HG03460 (cell line): ENCODE measurements around the gene SVBP.
"Not testable (repeated sequence)": the region's sequence is repeated elsewhere in the genome, so short reads cannot be mapped to it uniquely, and the experiment has no call there.

Experiments used
- ATAC-seq: cut with Tn5 transposase; IDR thresholded peaks from one replicate; pipeline ENCODE4 v1.9.1; 2021; ENCODE audit not compliant: unreplicated experiment

The SVBP gene

DNA sequence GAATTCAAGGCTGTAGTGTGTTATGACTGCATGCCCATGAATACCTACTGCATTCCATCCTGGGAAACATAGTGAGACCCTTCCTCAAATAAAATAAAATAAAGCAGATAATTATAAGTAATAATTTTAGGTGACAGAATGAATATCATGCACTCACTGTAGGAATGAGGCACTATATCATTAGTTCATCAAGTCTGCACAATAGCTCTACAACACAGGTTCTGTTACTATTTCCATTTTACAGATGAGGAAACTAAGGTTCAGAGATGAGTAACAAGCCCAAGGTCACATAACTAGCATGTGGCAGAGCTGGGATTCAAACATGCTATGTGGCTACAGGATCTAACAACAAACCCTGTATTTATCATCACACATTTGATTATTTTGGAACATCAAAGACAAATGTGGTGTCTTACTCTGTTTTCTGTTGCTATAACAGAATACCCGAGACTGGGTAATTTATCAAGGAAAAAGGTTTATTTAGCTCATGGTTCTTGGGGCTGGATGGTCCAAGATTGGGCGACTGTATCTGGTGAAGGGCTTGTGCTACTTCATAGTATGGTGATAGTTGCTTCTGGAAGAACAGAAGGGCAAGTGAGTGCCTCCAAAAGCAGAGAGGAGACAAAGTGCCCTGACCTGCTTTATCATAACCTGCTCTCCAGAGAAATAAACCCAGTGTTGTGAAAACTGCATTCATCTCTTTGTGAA, 24.4 kb upstream of the SVBP start:
- ATAC-seq, result no peak

DNA sequence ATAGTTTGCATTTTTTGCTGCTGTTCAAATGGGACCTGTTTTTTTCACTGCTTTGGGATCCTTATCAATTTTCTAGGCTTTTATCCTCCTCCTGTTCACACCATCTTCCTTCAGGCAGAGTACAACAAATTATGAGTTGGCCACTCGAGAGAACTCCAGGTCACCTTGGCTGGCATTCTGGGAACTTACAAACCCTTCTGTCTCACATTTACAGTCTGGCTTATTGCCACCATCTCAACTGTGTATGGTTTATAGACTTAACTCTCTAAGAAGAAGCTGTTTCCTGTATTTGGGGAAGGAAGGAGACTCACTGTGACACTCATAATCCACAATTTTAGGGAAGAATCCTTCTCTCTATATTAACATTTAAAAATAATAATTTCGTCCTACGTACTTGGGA, 23.8 kb upstream of the SVBP start:
- no peak for ATAC-seq

DNA sequence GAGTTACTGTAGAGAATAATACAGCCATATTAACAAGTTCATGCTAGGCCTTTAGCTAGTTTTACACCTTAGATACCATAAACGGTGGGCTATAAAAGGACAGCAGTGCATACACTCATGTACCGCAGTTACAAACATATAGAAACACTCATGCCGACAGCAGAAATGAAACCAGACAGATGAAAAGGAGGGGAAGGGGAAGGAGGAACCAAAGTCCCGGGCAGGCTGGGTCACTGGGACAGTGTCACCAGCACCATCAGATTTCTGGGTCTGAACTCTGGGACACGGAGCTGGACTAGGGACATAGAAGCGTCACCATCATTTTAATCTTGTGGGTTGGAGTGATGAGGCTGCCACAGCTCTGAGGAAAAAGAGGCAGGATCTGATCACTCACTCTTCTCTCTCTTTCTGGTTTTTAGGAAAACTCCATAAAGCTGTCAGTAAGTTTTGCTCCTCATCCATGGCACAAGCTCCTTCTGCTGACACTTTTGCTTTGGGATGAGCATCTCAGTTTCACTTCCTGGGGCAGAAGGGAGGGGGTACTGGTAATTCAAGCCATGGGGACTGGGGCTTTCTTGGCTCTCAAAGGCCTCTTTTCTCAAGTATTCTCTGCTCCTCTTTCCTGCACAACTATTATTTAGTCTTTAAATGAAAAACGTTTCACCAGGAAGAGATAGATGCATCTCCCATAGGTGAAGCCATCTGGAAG, 21.4 kb upstream of the SVBP start:
- no peak for ATAC-seq

DNA sequence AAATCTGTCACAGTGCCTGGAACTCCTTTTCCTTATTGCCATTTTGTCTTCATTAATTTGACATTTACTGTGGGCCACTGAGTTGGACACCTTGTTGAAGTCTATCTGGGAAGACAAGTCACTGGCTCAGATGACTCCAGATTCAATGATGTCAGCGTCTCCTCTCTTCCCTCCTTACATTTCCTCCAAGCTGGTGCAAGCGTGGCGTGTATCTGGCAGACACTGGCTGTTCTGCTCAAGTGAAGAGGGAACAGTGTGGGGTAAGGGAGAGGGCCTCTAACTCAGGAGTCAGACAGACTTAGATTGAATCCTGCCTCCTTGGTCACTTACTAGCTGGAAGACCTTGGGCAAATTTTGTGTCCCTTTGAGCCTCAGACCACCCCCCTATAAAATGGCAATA, 20.5 kb upstream of the SVBP start:
- ATAC-seq, result no peak

DNA sequence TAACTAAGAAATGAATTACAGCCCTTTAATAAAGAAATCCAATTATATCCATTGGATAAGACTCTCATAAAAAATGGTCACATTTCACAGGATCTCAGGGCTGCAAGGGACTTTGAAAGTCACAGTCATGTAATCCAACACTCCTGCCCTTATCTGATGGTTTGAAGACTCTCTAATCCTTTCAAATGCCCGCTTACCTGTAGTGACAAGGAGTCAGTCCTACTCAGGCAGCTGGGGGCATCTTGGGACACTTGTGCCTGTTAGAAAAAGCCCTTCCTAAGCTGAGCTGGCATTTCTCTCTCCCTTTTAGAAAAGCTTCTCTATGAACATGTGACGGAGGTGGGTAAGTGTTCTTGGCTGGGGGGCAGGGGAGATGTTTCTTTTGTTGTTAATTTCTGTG, 18.2 kb upstream of the SVBP start:
- no peak for ATAC-seq

DNA sequence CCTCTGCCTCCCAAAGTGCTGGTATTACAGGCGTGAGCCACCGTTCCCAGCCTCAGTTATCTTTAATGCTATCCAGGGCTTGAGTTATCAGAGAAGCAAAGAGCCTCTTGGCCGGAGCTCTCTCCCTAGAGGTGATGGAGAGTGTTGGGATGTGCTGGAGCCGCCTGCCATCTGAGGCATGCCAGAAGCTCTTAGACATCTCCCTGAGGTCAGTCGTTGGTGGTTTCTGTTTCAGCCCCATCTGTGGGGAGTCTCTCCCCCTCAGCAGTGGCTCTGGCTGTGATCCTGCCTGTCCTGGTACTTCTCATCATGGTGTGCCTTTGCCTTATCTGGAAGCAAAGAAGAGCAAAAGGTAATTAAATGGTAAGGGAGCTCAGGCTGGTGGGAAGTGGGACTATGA, 17.6 kb upstream of the SVBP start:
- ATAC-seq, result no peak

DNA sequence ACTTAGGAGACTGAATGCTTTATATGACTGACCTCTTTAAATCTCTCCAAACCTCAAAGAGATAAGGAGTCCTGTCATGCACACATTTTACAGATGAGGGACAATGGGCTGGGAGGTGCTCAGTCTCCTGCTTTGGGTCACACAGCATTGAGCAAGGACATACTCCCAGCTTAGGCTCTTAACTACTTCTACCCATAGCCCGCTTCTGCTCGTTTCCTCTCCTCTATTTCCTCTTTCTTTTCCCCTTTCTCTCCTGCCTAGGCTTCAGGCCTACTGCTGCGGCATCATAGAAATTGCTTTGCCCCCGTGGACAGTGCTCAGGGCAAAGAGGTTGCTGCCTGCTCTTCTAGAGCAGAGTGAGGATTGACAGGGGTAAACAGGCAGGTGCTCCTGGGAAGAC, 16.8 kb upstream of the SVBP start:
- ATAC-seq, result no peak

DNA sequence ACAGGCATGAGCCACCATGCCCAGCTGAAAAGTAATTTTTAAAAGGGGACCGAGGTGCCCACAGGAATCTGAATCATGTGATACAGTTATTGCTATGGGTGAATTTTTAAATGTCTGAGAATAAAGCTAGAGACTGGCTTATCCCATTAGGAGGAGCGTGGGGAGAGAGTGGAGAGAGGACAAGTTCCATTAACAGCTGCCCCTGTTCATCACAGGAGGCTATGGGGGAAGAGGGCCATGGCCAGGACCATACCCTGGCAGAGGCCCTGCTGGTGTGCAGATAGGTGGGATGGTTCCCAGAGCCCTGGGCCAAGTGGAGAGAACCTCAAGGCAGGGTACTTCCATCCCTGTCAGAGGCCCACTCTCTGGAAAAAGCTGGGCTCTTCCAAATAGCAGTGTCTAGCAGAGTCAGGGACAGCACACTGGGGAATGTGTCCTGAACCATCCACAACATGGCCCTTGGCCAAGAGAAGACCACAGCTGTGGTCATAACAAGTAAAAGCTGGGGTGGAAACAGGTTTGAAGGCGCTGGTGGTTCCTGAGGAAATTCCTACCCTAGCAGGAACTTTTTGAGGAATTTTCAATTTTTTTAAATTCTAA, 15.5 kb upstream of the SVBP start:
- no peak for ATAC-seq

DNA sequence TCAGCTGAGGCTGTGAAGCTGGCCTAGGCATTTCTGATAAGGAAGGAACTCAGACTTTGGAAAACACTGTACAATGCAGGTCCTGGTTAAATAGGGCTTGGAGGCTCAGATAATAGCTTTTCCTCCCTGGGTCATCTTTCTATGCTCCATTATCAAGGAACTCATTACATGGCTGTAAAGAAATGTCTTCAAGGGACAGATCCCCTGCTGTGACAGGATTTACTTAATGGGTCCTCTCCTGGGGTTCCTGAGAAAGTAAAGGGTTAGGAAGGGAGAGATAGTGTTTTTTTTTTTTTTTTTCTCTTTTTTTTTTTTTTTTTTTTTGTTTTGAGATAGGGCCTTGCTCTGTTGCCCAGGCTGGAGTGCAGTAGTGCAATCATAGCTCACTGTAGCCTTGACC, 14.1 kb upstream of the SVBP start:
- ATAC-seq, result no peak

DNA sequence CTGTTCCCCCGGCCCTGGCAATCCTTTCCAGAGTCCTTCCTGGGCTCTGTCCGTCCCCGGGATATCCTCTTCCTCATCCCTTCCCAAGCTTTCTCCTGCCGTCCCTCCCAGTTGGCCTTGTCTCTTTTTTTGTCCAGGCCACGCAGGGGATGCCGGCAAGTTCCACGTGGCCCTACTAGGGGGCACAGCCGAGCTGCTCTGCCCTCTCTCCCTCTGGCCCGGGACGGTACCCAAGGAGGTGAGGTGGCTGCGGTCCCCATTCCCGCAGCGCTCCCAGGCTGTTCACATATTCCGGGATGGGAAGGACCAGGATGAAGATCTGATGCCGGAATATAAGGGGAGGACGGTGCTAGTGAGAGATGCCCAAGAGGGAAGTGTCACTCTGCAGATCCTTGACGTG, 13.4 kb upstream of the SVBP start:
- ATAC-seq, result no peak

DNA sequence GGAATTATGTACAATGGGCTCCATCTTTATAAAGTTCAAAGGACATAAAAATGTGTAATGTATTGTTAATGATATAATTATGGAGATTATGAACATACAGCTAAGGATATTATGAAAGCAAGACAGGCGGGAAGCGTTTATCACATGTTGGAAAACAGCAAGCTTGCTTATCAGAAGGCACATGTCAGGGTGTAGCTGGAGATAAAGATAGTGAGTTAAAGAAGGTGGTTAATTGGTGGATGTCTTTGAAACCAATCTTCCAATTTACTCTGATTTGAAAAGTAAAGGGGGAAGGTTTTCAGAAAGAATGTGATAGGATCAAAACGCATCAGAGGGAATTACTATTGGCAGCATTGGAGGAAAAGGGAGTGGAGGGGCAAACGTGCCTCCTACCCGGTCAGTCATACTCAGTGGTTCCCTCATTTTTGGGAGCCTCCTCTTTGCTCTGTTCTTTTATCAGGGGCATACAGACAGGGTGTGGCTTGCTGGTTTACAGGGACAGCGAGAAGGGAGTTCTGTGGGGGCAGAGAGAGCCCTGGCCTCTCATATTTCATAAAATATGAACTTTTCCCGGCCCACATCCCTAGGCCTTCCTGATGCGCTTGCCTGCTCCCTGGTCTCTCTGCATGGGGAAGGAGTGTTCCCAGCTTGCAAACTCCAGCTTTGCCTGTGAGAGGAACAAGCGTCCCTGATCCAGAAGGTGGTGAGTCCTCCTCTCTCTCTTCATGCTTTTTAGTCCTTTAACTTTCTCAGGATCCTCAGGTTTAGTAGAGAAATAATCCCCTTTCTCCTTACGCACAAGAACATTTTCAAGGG, 8.0 kb upstream of the SVBP start:
- ATAC-seq, result no peak

DNA sequence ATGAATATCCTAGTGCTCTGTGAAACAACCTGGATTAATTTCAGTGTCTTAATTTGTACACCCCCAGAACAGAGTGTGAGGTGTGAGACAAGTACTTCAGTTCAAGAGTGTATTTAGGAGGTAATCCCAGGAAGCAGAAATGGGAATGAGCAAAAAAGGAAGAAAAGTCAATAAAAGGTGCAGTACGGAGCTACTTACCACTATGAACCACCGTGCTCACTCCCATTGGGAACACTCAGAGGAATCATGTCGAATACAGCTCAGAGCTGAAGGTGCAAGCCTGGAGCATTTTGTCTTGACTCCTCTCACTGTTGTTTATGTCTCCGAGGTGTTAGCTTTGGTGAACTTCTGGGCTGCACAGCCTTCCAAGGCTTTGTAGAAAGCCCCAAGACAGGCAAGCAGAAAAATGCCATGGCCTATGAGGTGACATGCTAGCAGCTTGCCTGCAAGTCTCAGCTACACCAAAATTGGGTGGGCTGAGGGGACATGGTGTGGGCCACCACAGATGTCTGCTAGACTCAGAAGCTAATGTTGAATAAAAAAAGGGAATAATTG, 7.4 kb upstream of the SVBP start:
- no peak for ATAC-seq

DNA sequence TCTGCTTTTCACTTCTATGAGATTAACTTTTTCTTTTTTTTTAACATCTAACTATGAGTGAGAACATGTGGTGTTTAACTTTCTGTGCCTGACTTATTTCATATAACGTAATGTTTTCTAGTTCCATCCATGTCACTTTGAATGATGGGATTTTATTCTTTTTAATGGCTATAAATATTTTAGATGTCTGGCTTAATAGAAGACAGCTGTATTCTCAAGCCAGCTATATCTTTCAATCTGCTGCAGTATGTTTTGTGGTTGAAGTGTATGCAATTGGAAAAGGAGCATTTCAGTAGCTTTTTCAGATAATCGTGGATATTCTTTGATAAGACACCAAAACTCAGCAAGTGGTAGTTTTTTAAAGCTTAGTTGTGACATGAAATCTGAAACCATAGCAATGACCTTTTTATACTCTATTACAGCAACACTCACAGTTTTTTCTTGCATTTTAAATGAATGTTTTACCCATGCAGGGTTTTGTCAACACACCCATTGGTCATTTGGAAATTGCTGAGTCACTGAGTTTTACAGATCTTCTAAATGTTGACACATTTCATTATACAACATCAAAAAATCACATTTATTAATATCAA, 5.7 kb upstream of the SVBP start:
- no peak for ATAC-seq

DNA sequence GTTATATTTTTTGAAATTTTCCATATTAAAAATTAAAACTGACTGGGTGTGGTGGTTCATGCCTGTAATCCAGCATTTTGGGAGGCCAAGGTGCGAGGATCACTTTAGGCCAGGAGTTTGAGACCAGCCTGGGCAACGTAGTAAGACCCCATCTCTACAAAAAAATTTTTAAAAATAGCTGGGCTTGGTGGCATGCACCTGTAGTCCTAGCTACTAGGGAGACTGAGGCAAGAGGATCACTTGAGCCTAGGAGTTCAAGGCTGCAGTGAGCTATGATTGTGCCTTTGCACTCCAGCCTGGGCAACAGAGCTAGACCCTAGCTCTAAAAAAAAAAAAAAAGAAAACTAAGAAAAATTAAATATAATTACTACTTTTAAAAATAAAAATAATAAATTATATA, 4.5 kb upstream of the SVBP start:
- no peak for ATAC-seq

DNA sequence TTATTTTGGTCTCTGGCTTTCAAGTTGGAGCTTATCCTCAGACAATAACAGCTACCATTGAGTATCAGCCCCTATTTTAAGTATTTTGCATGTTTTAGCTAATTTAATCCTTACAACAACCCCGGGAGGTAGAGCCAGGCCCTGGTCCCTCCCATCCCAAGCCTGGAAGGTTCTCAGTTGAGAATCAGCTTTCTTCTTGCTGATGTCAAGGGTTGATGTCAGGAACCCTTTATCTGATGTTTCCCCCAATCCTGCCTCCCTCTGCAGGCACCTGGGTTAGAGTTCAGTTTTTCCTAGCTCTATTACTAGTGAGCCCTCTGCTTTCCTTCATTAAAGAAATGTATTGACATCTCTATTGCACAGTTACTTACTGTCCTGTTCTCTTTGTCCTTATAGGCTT, 3.6 kb upstream of the SVBP start:
- no peak for ATAC-seq

DNA sequence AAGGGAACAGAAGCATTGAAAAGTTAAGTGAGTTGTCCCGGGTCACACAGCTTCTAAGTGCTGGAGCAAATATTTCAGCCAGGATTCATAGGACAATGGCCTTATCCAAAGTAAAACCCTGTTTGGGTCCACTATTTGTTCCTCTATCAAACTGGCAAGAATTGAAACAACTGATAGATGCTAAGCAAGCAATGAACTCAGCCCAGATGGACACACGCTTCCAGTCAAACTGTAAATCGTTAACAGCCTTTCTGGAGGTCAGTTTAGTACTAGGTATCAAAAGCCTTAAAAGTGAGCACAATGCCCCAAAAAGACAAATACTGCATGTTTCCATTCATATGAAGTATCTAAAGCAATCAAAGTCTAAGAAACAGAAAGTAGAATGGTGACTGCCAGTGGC, 779 bp upstream of the SVBP start:
- no peak for ATAC-seq

DNA sequence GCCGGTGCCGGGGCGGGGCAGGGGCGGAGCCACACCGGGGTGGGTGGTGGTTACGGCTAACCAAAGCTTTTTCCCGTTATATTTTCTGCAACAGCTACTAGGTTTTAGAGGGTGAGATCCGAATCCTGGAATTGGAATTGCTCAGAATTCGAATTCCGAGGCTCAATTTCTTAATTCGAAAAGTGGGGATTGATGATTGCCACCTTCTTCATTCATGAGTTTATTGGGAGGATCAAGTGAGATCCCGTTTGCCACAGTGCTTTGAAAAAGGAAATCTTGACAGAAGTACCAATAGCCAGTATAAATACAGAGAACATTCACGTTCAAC, 207 bp upstream of the SVBP start:
- ATAC-seq, result no peak

DNA sequence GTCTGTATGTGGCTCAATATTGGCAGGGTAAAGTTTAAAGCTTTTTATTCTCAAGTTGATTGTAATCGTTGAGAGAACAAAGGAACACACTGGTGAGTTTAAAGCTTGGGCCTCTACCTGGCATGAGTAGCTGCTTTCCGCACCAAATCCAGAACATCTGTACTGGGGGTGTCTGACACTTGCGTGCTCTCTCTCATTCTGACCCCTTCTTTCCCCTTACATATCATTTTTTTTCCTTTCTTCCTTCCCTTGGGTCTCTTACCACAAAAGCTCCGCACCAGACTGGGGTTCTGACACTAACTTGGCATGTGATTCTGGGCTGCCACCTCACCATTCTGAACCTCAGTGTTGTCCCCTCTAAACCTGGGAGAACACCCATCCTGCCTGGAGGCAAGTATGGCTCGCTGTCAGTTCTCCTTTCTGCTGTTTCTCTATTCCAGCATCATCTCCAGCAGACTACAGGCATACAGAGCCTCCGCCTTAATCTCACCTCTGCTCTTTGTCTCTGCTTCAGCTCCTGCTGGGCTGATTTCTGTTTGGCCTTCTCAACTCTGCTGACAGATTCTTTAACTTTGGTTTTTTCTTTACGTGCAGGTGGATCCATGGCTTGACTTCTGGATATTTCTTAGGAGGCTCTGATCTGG, 1.1 kb downstream of the SVBP start:
- peak; percentile 3 for ATAC-seq

DNA sequence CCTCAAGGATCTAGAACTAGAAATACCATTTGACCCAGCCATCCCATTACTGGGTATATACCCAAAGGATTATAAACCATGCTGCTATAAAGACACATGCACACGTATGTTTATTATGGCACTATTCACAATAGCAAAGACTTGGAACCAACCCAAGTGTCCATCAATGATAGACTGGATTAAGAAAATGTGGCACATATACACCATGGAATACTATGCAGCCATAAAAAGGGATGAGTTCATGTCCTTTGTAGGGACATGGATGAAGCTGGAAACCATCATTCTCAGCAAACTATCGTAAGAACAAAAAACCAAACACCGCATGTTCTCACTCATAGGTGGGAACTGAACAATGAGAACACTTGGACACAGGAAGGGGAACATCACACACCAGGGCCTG, 2.4 kb downstream of the SVBP start:
- ATAC-seq, result not testable (repeated sequence)

DNA sequence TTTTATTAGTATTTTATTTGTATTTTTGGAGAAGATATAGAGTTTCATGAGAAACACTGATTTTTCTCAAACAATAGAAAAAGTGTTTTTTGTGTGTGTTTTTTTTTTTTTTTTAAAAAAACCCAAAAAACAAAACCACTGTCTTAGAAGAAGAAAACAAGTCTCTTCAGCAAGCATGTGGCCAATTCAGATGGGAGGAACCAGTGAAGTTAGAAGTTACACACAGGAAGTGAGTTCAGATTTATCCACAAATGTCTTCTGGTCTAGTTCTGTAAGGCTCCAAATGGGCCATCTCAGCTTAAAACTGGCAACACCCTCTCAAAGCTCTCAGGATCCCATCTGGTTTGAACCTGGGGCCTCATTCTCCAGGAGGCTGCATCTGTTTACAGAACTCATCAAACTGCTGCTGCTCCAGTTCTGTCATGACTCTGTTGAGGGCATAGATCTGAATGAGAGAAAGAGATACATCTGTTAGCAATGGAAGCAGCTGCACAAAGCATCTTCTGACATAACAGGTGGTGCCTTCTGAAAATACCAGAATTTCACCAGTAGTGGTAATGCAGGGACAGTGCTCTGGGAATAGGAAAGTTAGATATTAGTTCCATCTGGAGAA, 10.0 kb downstream of the SVBP start:
- no peak for ATAC-seq
